ENCODE results near the gene RHOH. TPM values are rescaled to one million over a fixed set of nuclear protein-coding genes. Genes with fewer than 3 reads are reported as not detected.
A peak's percentile ranks its signal among the peaks of the same experiment; 100 is the strongest.

The RHOH gene
- total RNA-seq, 1 experiment from 2014 or later = 74.2 TPM

- TF ChIP-seq CTCF (conservative IDR thresholded peaks at IDR 0.05; ENCODE audit: low read depth, low read length) (no peak), EZH2 (IDR thresholded peaks at IDR 0.05; ENCODE audit: borderline replicate concordance, low read depth, low read length, poor library complexity, severe bottlenecking) (no peak)
- Histone ChIP-seq H3K4me3 (ENCODE audit: low read depth, low read length, poor library complexity, severe bottlenecking) (no peak overlapping the region), H3K27ac (ENCODE audit: low read depth, low read length, poor library complexity, severe bottlenecking) (no peak overlapping the region), H3K9me3 (ENCODE audit: low read depth, low read length, poor library complexity, severe bottlenecking) (peaks cover 7% of the 10 kb centered on the region), H3K4me1 (ENCODE audit: insufficient read depth, low read length, poor library complexity, severe bottlenecking) (peaks cover 9% of the 10 kb centered on the region), H3K27me3 (replicated peaks; ENCODE audit: insufficient read depth, low read depth, low read length, poor library complexity) (no peaks in the 10 kb centered on the region), H3K36me3 (ENCODE audit: insufficient read depth, low read length, poor library complexity, severe bottlenecking) (peaks cover 15% of the 10 kb centered on the region)
- ChIA-PET POLR2A (ENCODE audit: low non-redundant PET) (no interaction called here), CTCF (no interaction called here)
- DNase-seq (ENCODE audit: low spot score) = no peak
- intact Hi-C loops (cut with micrococcal nuclease; ENCODE audit: unreplicated experiment) = loop anchor here (1.0 to 5.0 kb wide), 2 partner anchors 46 to 158 kb away; partner anchors contain the start of gene RHOH
- no TSS peak for BruUV-seq (replicated peaks)
Measured at GRCh38 chr4:40150932-40151331, 45.9 kb upstream of the RHOH start.

GRCh38 chr4:40152637-40153036, 44.2 kb upstream of the RHOH start:
- Histone ChIP-seq H3K4me1 (ENCODE audit: insufficient read depth, low read length, poor library complexity, severe bottlenecking) (peaks cover 9% of the 10 kb centered on the region), H3K27ac (ENCODE audit: low read depth, low read length, poor library complexity, severe bottlenecking) (peak overlapping the region; percentile 41), H3K36me3 (ENCODE audit: insufficient read depth, low read length, poor library complexity, severe bottlenecking) (peaks cover 15% of the 10 kb centered on the region), H3K4me3 (ENCODE audit: low read depth, low read length, poor library complexity, severe bottlenecking) (no peak overlapping the region), H3K9me3 (ENCODE audit: low read depth, low read length, poor library complexity, severe bottlenecking) (peaks cover 7% of the 10 kb centered on the region), H3K27me3 (replicated peaks; ENCODE audit: insufficient read depth, low read depth, low read length, poor library complexity) (no peaks in the 10 kb centered on the region)
- TF ChIP-seq CTCF (conservative IDR thresholded peaks at IDR 0.05; ENCODE audit: low read depth, low read length) = no peak
- no peak for TF ChIP-seq EZH2 (IDR thresholded peaks at IDR 0.05; ENCODE audit: borderline replicate concordance, low read depth, low read length, poor library complexity, severe bottlenecking)
- intact Hi-C loops (cut with micrococcal nuclease; ENCODE audit: unreplicated experiment) = loop anchor here (5.0 kb wide), 1 partner anchor 45 kb away; the partner anchor contains the start of gene RHOH
- ChIA-PET CTCF (interaction anchor here (0.7 kb wide), 1 partner anchor 164 kb away, joined by 4 read pairs; no protein-coding TSS in a partner anchor), POLR2A (ENCODE audit: low non-redundant PET) (no interaction called here)
- no peak for DNase-seq (ENCODE audit: low spot score)
- no TSS peak for BruUV-seq (replicated peaks)

- no TSS peak for BruUV-seq (replicated peaks)
Measured at GRCh38 chr4:40157436-40157835, 39.4 kb upstream of the RHOH start.

More at GRCh38 chr4:40157436-40157835, 39.4 kb upstream of the RHOH start:
- TF ChIP-seq CTCF (conservative IDR thresholded peaks at IDR 0.05; ENCODE audit: low read depth, low read length) (no peak), EZH2 (IDR thresholded peaks at IDR 0.05; ENCODE audit: borderline replicate concordance, low read depth, low read length, poor library complexity, severe bottlenecking) (no peak)
- H3K27me3 ChIP-seq (replicated peaks; ENCODE audit: insufficient read depth, low read depth, low read length, poor library complexity) = no peaks in the 10 kb centered on the region
- H3K27ac ChIP-seq (ENCODE audit: low read depth, low read length, poor library complexity, severe bottlenecking) = no peak overlapping the region
- no peak overlapping the region for H3K4me3 ChIP-seq (ENCODE audit: low read depth, low read length, poor library complexity, severe bottlenecking)
- peaks cover 4% of the 10 kb centered on the region for H3K4me1 ChIP-seq (ENCODE audit: insufficient read depth, low read length, poor library complexity, severe bottlenecking)
- DNase-seq (ENCODE audit: low spot score) = no peak
- CTCF ChIA-PET = no interaction called here
- intact Hi-C loops (cut with micrococcal nuclease; ENCODE audit: unreplicated experiment) = no loop called here
- peaks cover 5% of the 10 kb centered on the region for H3K36me3 ChIP-seq (ENCODE audit: insufficient read depth, low read length, poor library complexity, severe bottlenecking)
- POLR2A ChIA-PET (ENCODE audit: low non-redundant PET) = no interaction called here
- H3K9me3 ChIP-seq (ENCODE audit: low read depth, low read length, poor library complexity, severe bottlenecking) = no peaks in the 10 kb centered on the region

Data from A673 (cell line).